HG02610 (cell line): ENCODE data around the gene CRABP1.

Source experiments
- ATAC-seq: cut with Tn5 transposase; IDR thresholded peaks from one replicate; pipeline ENCODE4 v1.9.1; 2021; ENCODE audit warnings: mild to moderate bottlenecking, moderate library complexity; ENCODE audit not compliant: unreplicated experiment

CRABP1 gene

DNA sequence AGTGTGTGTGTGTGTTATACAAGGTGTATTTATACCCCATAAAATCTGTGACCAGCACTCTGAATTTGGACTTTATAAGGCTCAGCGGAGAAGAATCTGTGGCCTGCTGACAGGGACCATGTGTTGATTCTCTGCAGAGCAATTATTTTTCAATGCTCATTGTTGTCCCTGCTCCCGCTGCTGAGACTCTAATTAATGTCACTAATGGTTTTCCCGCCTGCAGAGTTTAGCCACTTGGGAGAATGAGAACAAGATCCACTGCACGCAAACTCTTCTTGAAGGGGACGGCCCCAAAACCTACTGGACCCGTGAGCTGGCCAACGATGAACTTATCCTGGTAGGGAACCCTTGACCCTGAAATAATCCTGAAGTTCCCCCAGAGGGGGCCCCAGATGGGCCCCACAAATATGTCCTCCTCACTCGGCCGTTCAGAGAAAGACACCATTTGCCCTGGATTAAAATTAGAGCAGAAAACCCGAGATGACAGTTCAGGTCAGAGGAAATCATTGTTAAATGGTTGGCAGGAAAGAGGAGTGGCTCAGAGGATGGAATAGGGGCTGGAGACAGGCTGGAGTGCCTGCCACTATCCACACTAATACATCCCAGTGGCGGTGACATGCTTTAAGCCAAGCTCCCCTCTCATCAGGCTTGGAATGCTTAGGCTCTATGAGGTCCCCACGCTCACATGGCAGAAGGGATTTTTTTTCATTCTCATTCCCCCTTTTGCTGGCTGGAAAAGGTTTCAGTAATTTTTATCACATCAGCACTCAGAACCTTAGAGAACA is 3.3 kb downstream of the CRABP1 start:
- no peak for ATAC-seq

DNA sequence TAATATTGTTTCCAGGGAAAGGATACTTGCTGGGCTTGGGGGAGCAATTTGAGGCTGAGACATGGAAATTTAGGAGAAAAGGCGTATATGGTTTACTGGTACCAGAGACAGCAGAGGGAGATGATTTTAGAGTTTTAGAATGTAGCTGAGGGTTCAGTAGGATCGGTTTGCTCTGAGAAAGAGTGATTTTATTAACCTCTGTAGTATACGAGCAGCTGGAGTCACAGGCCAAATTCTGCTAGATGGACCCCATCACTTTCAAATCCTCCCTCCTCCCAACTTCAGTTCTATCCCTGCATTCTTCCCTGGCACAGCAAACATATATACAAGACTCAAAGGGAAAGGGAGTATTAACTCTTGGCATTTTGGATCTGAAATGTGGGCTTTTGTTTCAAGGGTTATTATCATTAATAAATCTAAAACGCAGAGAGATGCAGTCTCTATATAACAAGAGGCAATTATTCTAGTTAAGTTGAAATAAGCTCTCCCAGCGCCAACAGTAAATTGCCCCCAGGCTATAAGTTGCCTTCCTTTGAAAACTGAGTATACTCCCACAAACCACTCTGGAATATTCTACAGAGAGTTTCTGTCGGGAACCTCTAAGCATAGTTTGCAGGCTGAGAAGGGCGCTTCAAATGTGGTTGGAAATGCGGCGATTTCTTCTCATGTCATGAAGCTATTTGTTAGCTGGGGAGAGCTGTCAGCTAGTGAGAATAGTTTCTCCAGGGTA is 5.4 kb downstream of the CRABP1 start:
- no peak for ATAC-seq

DNA sequence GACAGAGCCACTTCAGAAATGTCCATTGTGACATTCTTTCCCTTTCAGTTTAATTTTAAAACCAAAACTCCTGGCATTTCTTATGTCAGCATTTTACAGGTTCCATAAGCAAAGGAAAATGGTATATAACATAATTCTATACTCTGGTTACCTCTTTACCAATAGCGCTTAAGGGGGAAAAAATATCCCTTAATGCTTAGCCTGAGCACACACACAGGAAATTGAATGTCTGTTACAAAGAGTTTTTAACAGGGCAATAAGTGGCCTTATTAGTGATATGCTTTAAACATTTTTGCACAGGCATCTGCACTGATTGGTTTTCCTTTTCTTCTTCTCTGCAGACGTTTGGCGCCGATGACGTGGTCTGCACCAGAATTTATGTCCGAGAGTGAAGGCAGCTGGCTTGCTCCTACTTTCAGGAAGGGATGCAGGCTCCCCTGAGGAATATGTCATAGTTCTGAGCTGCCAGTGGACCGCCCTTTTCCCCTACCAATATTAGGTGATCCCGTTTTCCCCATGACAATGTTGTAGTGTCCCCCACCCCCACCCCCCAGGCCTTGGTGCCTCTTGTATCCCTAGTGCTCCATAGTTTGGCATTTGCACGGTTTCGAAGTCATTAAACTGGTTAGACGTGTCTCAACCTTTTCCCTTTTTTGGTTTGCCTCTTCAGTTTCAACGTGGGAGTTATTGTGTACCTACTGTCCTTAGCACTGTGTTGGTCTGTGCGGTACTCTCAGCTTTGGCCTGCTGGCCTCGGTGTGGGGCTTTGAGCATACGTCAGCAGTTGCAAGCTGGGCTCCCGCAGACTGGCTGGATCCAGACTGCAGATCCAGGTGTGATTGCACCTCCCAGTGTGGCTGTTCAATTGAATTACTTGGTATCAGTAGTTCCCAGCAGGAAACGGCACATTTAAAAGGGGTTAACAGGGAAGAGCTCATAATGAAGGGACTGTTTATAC is 7.7 kb downstream of the CRABP1 start:
- ATAC-seq: no peak

GRCh38 chr15:78350058-78350457 is 9.9 kb downstream of the CRABP1 start:
- no peak for ATAC-seq

- ATAC-seq: no peak
Observed at GRCh38 chr15:78351539-78351938, 11.4 kb downstream of the CRABP1 start.

DNA sequence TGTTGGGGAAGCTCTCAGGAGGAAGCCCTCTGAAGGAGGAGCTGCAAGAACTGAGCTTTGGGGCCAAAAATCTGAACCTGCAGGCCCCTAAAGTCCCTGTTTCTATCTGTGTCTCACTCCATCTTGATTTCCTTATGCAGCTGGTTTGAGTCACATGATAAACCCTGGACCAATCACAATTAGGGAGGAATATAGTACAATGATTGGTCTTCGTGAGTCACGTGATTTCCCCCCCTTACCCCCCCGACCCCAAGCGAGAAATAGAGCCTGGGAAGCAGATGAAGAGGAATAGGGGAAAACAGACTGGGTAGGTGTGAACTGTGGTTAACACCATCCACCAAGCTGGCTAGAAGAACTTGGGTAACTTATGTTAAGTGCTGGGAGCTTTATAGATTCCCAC is 12.9 kb downstream of the CRABP1 start:
- no peak for ATAC-seq

- ATAC-seq: no peak
Observed at GRCh38 chr15:78355177-78355576, 15.0 kb downstream of the CRABP1 start.

DNA sequence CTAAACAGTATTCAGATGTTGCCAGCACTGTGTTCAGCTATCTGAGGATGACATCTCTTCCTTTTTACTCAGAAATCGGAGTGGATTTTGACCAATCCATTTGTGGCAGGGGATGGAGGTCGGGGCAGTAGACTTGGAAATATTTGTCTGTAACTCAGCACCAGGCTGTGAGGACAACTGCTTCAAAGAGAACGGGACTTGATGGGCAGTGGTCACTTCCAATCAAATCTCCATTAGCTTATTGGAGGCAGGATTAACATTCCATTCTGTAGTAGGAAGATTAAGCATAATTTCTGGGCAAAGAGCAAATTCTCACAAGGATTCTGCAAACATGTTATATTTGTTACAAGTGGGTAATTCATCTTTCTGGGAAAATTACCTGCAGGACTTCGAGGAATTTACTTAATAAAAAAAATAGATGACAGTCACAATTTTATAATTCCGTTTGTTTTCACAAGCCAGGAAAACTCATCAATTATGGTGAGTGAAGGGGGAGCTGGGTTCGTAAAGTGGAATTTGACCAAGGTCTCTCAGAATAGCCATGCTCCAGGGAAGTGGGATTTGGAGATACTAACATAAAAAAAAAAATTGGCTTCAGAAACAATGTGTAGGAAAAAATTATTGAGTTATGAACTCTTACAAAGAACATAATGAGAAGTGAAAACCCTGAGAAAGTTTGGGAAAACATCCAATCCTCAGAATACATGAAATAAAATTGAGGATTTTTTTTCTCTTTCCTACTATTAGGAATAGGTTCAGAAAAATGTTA is 18.1 kb downstream of the CRABP1 start:
- ATAC-seq: no peak

- no peak for ATAC-seq
Observed at GRCh38 chr15:78359041-78359808, 19.1 kb downstream of the CRABP1 start.

DNA sequence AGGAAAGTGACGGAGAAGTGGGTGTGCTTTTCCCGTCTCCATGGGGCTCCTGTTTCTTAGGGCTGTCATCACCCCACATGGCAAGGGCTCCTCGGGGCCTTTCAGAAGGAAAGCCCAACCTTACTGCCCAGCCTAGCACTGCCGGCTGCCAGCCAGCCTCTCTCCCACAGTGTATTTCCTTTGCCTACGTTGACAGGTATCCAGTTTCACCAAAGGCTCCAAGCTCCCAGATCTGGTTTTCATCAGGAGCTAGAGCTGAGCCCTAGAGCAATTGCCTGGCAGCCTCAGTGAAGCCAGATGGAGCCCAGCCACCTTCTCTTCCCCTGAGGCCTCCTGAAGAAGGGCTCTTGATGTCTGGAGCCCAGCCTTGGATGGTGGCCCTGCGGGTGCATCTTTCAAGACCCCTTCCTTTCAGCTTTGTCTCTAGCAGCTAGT is 20.2 kb downstream of the CRABP1 start:
- ATAC-seq: no peak

DNA sequence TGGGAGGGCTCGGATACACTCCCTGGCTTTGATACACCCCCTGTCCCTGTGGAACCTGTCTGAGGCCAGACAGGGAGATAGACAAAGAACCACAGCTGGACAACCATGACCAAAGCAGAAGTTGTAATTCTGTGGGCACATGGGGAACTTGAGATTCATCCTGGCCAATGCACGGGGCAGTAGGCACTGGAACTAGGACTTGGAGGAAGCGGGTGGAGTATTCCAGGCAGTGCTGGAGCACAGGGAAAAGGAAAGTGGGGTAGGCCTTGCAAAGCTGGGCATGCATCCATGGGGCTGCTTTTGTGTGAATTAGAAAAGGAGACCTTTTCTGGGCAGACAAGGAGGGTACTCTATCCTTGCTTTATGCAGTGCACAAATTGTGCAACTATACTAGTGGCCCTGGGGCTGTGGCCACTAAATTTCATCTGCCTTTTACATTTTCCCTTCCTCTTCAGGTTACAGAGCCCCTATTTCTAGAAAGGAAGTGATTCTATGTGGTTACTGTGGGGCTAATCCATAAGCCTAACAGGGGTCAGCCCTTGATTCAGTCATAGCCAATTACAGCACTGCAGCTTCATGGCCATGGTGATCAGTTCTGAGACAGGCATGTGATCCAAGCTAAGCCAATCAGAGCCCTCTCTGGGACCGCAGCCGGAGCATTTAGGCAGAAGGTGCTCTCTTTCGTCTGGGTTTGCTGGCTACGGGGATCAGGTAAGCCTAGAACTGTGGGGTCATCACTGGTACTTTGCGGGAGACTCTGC is 21.0 kb downstream of the CRABP1 start:
- no peak for ATAC-seq

GRCh38 chr15:78361771-78362506 is 21.8 kb downstream of the CRABP1 start:
- ATAC-seq: no peak

- ATAC-seq: no peak
Observed at GRCh38 chr15:78362716-78363380, 22.7 kb downstream of the CRABP1 start.

DNA sequence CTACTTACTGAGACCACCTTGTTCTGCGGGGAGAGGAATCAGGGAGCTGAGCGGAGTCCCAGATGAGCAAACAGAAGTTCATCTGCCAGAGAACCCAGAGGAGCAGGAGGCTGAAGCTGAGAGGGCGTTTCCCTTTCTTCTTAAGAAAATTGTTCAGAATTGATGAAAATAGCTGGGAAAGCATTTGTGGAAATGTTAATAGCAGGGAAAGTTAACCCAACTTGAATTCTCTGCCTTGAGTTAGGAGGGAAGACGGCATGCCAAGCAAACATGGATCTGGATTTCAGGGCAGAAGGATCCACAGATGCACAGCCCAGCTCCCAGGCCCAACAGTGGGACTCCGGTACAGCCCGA is 23.2 kb downstream of the CRABP1 start:
- no peak for ATAC-seq

DNA sequence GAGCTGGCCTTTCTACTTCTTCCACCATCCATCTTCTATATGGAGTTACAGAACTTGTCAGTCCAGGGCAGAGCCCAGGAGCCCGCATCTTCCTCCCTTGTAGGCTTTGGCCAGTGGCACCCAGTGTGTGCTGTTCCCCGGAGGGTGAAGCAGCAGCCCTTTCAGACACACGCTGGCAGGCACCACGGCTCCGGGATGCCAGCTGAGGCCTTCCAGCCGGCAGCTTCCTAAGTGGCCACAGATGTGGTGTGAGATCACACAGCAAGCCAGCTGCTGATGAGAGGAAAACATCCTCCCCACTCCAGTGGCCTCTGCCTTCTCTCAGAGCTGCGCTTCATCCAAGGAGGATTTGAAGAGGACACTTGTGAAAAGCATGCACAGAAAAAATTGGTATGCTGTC is 24.1 kb downstream of the CRABP1 start:
- no peak for ATAC-seq

- no peak for ATAC-seq
Observed at GRCh38 chr15:78365917-78366316, 25.8 kb downstream of the CRABP1 start.

GRCh38 chr15:78366342-78366741 is 26.2 kb downstream of the CRABP1 start:
- no peak for ATAC-seq

DNA sequence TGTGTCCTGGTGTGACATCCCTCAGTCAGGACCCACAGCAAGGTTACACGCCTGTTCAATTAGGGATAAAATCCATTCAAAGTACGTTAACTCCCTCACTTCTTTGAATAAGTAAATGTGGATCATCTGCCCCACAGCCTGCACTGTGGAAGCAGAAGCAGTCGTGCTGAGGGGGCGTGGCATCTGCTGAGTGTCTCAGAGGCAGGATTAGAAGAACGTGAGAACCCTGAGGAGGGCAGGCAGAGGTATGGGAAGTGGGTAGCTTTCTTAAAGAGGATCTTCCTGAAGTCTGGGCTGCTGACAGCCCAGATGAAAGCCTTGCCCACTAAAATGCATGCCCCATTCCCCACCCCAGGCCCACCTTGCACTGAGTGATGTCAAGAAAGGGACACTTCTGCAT is 28.5 kb downstream of the CRABP1 start:
- ATAC-seq: no peak
